Testis (tissue), 3 donors: Measurements from ENCODE around the gene HIP1. TPM values are rescaled to one million over a fixed set of nuclear protein-coding genes. Genes with fewer than 3 reads are reported as not detected.

Experiments
- DNase-seq: peaks from one replicate; pipeline ENCODE4 v3.0.0-alpha.2; 2019
- H3K27ac ChIP-seq, 2 donors: fragments of 200-600 bp; sonication (generic); one replicate each; pipeline ENCODE4 v1.5.1; 2019
- H3K27me3 ChIP-seq: fragments of 200-600 bp; sonication (generic); one replicate; pipeline ENCODE4 v1.5.1; 2019
- H3K36me3 ChIP-seq: fragments of 200-600 bp; sonication (generic); one replicate; pipeline ENCODE4 v1.5.1; 2017; ENCODE audit warnings: low read depth; ENCODE audit errors: missing control alignments
- H3K4me1 ChIP-seq: fragments of 200-600 bp; sonication (generic); one replicate; pipeline ENCODE4 v1.5.1; 2019
- H3K4me3 ChIP-seq, 2 donors: fragments of 200-600 bp; sonication (generic); one replicate each; pipeline ENCODE4 v1.5.1; 2017 to 2019
- H3K9me3 ChIP-seq: fragments of 200-600 bp; sonication (generic); one replicate; pipeline ENCODE4 v1.5.1; 2017
- POLR2A ChIP-seq: fragments of 450-650 bp; IDR thresholded peaks from one replicate; pipeline ENCODE4 v1.6.1; 2017; ENCODE audit warnings: antibody characterized with exemption, mild to moderate bottlenecking, moderate library complexity
- WGBS, 2 donors: methylation state at CpG; one replicate each; pipeline ENCODE4 v1.1.5; 2018; 5-methylcytosine and 5-hydroxymethylcytosine counted together
- intact Hi-C: fragments of 100-400 bp; cut with DNase I; formaldehyde crosslinking; loops from one replicate; pipeline ENCODE4 v1.15.1; 2023; ENCODE audit warnings: low total_unique reads
- polyA plus RNA-seq: library from polyadenylated mRNA; stranded (reverse); fragments of 350-450 nt; fragmentation: Illumina TruSeq; extraction: RNeasy Lipid Tissue Mini Kit (QIAGEN cat#74804); gene quantifications from one replicate; pipeline ENCODE4 v1.2.3, GENCODE V29; 2014; ENCODE audit warnings: low read depth, low replicate concordance; ENCODE audit not compliant: insufficient read depth
- total RNA-seq, 2 donors: library from RNA; depleted of rRNA; stranded (reverse); fragments of >200 nt; gene quantifications; one replicate each; pipeline ENCODE4 v1.2.3, GENCODE V29; 2016
- TF ChIP-seq, protein P1 (sequence below), 3 experiments: fragments of 450-650 bp in 2 of 3; fragments of 200-600 bp in 1 of 3; sonication (generic) in 1 of 3; IDR thresholded peaks; one replicate each; pipeline ENCODE4 v1.5.1; 2016 to 2019; ENCODE audit warnings: antibody characterized with exemption in 3 of 3, mild to moderate bottlenecking in 2 of 3, moderate library complexity in 1 of 3

HIP1 gene
- total and polyA plus RNA-seq, 3 donors from 2014 or later, result 43.5 to 85.4 (median 68.0) TPM

DNA sequence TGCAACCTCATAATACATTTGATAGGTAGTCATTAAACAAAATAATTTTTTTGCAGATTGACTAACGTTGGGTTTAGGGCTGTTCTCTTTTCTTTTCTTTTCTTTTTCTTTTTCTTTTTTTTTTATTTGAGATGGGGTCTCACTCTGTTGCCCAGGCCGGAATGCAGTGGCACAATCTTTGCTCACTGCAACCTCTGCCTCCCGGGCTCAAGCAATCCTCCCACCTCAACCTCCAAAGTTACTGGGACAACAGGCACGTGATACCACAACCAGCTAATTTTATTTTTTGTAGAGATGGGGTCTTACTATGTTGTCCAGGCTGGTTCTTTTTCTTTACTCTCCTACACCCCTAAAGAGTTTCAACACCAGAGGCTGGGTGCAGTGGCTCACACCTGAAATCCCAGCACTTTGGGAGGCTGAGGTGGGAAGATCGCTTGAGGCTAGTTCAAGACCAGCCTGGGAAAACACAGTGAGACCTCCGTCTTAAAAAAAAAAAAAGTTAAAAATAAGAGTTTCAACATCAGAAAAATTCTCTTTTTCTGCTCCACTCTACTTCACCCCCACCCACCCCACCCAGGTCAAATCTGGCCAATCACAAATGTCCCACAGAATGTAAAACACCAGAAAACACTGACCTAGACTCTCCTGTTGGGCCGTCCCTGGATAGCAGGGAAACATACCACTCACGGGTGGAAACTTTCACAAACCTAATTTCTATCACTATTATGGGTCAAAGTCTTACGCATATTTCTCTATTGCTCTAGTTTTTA is 3.0 kb downstream of the HIP1 start:
- TF ChIP-seq POLR2A, result no peak
- TF ChIP-seq, protein P1, sequence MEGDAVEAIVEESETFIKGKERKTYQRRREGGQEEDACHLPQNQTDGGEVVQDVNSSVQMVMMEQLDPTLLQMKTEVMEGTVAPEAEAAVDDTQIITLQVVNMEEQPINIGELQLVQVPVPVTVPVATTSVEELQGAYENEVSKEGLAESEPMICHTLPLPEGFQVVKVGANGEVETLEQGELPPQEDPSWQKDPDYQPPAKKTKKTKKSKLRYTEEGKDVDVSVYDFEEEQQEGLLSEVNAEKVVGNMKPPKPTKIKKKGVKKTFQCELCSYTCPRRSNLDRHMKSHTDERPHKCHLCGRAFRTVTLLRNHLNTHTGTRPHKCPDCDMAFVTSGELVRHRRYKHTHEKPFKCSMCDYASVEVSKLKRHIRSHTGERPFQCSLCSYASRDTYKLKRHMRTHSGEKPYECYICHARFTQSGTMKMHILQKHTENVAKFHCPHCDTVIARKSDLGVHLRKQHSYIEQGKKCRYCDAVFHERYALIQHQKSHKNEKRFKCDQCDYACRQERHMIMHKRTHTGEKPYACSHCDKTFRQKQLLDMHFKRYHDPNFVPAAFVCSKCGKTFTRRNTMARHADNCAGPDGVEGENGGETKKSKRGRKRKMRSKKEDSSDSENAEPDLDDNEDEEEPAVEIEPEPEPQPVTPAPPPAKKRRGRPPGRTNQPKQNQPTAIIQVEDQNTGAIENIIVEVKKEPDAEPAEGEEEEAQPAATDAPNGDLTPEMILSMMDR (IDR thresholded peaks at IDR 0.05), result no peak
- intact Hi-C loops, result no loop called here
- WGBS, 2 donors, result 93 to 95% methylated on average over 9 of the region's 9 CpGs
- Histone ChIP-seq H3K36me3 (no peaks in the 10 kb centered on the region), H3K27me3 (no peaks in the 10 kb centered on the region), H3K4me1 (peaks cover 3% of the 10 kb centered on the region), H3K4me3 (no peak overlapping the region), H3K9me3 (no peaks in the 10 kb centered on the region), H3K27ac (no peak overlapping the region)
- no peak for DNase-seq

DNA sequence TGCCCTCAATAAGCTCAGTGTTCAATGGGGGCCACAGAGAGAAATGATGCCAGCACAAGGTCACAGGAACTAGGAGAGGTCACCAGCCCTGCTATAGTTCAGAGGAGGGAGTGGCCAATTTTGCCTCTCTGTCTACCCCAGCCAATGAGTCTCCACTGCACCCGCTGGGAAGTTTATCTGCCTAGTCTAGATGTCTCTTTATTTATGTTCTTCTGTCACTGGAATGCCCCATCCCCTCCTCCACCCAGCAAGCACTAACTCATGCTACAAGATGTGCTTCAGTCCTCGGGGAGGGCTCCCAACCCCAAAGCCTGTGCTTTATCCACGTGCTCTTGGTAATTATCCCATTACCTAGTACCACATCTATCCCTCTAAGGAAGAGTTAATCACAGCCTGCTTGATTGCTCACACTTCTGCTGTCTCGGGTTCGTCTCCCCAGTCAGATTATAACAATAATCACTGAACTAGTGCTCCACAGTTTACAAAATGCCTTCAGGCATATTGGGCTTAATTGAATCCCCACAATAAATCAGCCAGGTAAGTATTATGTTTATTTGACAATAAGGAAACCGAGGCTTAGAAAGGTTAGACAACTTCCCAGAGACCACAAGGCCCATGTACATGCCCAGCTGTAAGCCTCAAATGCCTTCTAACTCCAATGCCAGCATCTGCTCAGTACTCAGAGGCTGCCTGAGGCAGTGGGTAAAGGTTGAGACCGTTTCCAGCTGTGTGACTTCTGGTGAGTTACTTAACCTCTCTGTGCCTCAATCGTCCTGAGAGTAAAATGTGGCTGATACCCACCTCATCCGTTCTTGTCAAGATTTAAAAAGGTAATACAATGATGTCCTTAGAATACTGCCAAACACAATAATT is 3.9 kb downstream of the HIP1 start:
- Histone ChIP-seq H3K27ac (no peak overlapping the region), H3K27me3 (no peaks in the 10 kb centered on the region), H3K4me3 (no peak overlapping the region), H3K9me3 (no peaks in the 10 kb centered on the region), H3K36me3 (no peaks in the 10 kb centered on the region), H3K4me1 (peaks cover under 1% of the 10 kb centered on the region)
- 79 to 80% methylated on average over 9 of the region's 9 CpGs for WGBS, 2 donors
- intact Hi-C loops, result no loop called here
- no peak for DNase-seq
- TF ChIP-seq, protein P1 (IDR thresholded peaks at IDR 0.05), result no peak
- TF ChIP-seq POLR2A, result no peak

DNA sequence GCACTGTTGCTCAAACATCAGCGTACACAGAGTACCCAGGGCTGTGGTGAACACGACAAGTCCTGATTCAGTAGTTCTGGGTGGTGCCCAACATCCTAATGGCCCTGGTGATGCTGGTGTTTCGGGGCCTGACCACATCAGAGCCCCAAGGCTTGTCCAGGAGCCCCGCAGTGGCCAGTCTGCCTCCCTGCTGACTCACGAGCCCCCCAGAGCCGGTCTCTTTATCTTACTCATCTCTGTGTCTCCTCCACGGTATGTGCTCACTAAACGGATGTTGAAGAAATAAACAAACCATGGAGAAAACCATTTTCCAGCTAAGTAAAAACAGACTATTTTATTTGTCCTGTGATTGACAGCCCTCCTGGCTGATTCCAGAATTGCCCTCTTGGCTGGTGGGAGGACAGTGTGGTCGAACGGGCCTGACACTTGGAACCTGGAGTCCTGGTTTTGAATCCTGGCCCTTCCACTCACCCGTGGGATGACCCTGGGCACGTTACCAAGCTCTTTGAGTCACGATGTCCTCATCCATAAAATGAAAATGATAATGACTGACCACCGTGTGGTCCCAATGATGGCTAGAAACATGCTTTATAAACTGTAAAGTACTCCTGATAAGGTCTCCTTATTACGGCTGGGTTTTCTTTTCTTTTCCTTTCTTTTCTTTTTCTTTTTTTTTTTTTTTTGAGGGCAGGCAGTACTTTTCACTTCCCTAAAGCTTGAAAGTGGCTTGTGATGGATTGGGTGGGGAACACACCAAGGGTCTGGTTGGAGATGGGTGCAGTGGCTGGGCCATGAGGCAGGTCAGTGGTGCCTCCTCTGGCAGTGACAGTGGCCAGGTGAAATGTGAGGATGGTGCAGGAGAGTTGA is 5.7 kb downstream of the HIP1 start:
- DNase-seq, result no peak
- 41 to 49% methylated on average over 13 to 15 of the region's 15 CpGs for WGBS, 2 donors
- no peaks in the 10 kb centered on the region for H3K9me3 ChIP-seq
- TF ChIP-seq, protein P1 (IDR thresholded peaks at IDR 0.05), result no peak
- TF ChIP-seq POLR2A, result no peak
- no peaks in the 10 kb centered on the region for H3K36me3 ChIP-seq
- intact Hi-C loops, result no loop called here
- H3K27me3 ChIP-seq, result no peaks in the 10 kb centered on the region
- no peaks in the 10 kb centered on the region for H3K4me1 ChIP-seq
- peak overlapping the region in 1 of 2 donors; percentile 21 for H3K27ac ChIP-seq
- no peak overlapping the region for H3K4me3 ChIP-seq

GRCh38 chr7:75732016-75732521 is 6.7 kb downstream of the HIP1 start:
- intact Hi-C loops, result no loop called here
- Histone ChIP-seq H3K36me3 (no peaks in the 10 kb centered on the region), H3K27ac (no peak overlapping the region), H3K4me3 (no peak overlapping the region), H3K4me1 (peaks cover 1% of the 10 kb centered on the region), H3K9me3 (no peaks in the 10 kb centered on the region), H3K27me3 (no peaks in the 10 kb centered on the region)
- TF ChIP-seq, protein P1 (IDR thresholded peaks at IDR 0.05), result no peak
- no peak for TF ChIP-seq POLR2A
- no peak for DNase-seq
- WGBS, 2 donors, result 90 to 92% methylated on average over 12 of the region's 12 CpGs
